ENCODE results near the gene OXA1L.

- TF ChIP-seq ZBTB33 (IDR thresholded peaks at IDR 0.05; ENCODE audit: extremely low read depth, insufficient replicate concordance, low read length), result no peak
- no peak for TF ChIP-seq EZH2 (IDR thresholded peaks at IDR 0.05)
- no peak for TF ChIP-seq CTCF (IDR thresholded peaks at IDR 0.05 in 2 of 3, conservative IDR thresholded peaks at IDR 0.05 in 1 of 3; ENCODE audit: borderline replicate concordance in 1 of 3, insufficient read depth in 1 of 3, low read depth in 2 of 3, low read length in 2 of 3)
- no peak for TF ChIP-seq SP1 (IDR thresholded peaks at IDR 0.05; ENCODE audit: low read depth)
- TF ChIP-seq ZNF274 (IDR thresholded peaks at IDR 0.05; ENCODE audit: low read depth, low read length), result no peak
- no peak for TF ChIP-seq ELF1 (IDR thresholded peaks at IDR 0.05; ENCODE audit: borderline replicate concordance, low read depth)
- no peak for TF ChIP-seq YY1 (IDR thresholded peaks at IDR 0.05; ENCODE audit: extremely low read depth, insufficient replicate concordance, low read depth, low read length)
- no peak for TF ChIP-seq MAX (IDR thresholded peaks at IDR 0.05)
- TF ChIP-seq POLR2AphosphoS5 (IDR thresholded peaks at IDR 0.05; ENCODE audit: low read depth, low read length), result no peak
- TF ChIP-seq RAD21 (IDR thresholded peaks at IDR 0.05; ENCODE audit: low read depth), result no peak
- TF ChIP-seq POLR2A (IDR thresholded peaks at IDR 0.05; ENCODE audit: borderline replicate concordance, extremely low read depth, insufficient read depth, insufficient read length), result no peak
- no peak for TF ChIP-seq SRF (IDR thresholded peaks at IDR 0.05; ENCODE audit: low read depth)
- TF ChIP-seq EZH2phosphoT487 (IDR thresholded peaks at IDR 0.05; ENCODE audit: borderline replicate concordance), result no peak
- TF ChIP-seq REST (IDR thresholded peaks at IDR 0.05; ENCODE audit: low read depth), result no peak
Measured at GRCh38 chr14:22814373-22814772, 47.9 kb downstream of the OXA1L start.
